NT2/D1 (cell line): ENCODE data around the gene PLS3.

Experiments used
- DNase-seq: peaks from one replicate; pipeline ENCODE4 v3.0.0-alpha.2; 2011; ENCODE audit warnings: low read depth, low spot score
- H3K27me3 ChIP-seq: 2 replicates; pipeline ENCODE4 v1.6.0; 2011; ENCODE audit warnings: mild to moderate bottlenecking; ENCODE audit not compliant: insufficient read length, insufficient read depth
- H3K36me3 ChIP-seq: 2 replicates; pipeline ENCODE4 v1.6.1; 2011; ENCODE audit warnings: mild to moderate bottlenecking, low read length, mixed read lengths; ENCODE audit not compliant: insufficient read depth, insufficient read length
- H3K4me1 ChIP-seq: 2 replicates; pipeline ENCODE4 v1.5.1; 2011; ENCODE audit not compliant: insufficient read depth, insufficient read length
- H3K4me3 ChIP-seq: 2 replicates; pipeline ENCODE4 v1.5.1; 2011; ENCODE audit warnings: low read depth; ENCODE audit not compliant: insufficient read length
- H3K9ac ChIP-seq: 2 replicates; pipeline ENCODE4 v1.6.0; 2011; ENCODE audit warnings: low read depth; ENCODE audit not compliant: insufficient read length
- H3K9me3 ChIP-seq: 2 replicates; pipeline ENCODE4 v1.5.1; 2011; ENCODE audit warnings: mild to moderate bottlenecking, low read length; ENCODE audit not compliant: insufficient read depth
- SUZ12 ChIP-seq: IDR thresholded peaks from 2 replicates; pipeline ENCODE4 v1.6.1; 2011; ENCODE audit not compliant: insufficient read length, insufficient read depth; ENCODE audit errors: extremely low read depth
- YY1 ChIP-seq: IDR thresholded peaks from 2 replicates; pipeline ENCODE4 v1.6.1; 2011; ENCODE audit not compliant: insufficient read length, insufficient read depth
- ZNF274 ChIP-seq: IDR thresholded peaks from 2 replicates; pipeline ENCODE4 v1.6.1; 2011; ENCODE audit warnings: mild to moderate bottlenecking, low read depth, low read length

The PLS3 gene

DNA sequence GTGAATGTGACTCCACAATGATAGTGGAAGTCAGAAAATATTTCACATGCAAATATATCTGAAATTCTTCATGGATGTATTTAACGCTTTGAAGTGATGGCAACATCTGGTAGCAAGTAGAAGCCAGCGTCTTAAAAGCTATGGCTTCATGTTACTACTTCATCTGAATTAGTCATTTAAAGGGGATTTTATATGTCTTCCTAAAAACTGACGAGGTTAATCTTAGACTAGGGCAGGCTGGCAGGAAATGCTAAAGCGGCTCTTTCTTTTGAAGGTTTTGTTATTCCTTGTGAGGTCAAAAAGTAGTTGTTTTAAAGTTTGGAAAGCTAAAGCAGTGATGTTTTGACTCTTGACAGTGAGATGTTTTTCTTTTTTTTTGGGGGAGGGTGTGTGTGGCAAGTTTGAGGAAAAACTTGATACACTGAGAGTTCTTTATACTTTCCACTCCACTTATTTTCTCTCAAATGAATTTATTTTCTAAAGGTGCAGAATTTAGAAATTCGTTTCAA is 22.6 kb downstream of the PLS3 start:
- no peak for TF ChIP-seq YY1
- peaks cover 7% of the 10 kb centered on the region for H3K36me3 ChIP-seq
- no peaks in the 10 kb centered on the region for H3K27me3 ChIP-seq
- no peaks in the 10 kb centered on the region for H3K9me3 ChIP-seq
- no peak overlapping the region for H3K9ac ChIP-seq
- no peak overlapping the region for H3K4me3 ChIP-seq
- DNase-seq = no peak
- no peaks in the 10 kb centered on the region for H3K4me1 ChIP-seq

- Histone ChIP-seq H3K9ac (no peak overlapping the region), H3K36me3 (peaks cover 2% of the 10 kb centered on the region), H3K4me3 (no peak overlapping the region), H3K27me3 (no peaks in the 10 kb centered on the region), H3K4me1 (no peaks in the 10 kb centered on the region), H3K9me3 (no peaks in the 10 kb centered on the region)
- TF ChIP-seq YY1 (no peak), ZNF274 (no peak), SUZ12 (no peak)
- DNase-seq = no peak
These were observed 23.7 kb downstream of the PLS3 start for GRCh38 chrX:115584696-115585095.

DNA sequence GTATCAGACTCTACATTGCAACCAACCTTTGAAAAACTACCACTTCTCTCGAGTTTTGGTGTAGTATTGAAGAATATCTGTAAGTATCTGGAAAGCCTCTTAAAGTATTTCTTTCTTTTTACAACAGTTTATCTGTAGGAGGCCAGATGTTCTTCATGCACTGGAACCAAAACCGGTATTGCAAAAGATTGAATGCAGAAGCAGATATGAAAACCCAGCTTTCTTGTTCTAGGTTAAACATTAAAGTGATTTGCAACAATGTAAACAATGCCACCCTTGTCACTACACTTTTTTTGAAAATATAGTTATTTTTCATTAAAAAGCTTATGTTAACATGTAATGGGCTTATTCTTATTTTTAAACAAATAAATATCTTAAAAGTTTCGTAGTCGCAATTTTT is 27.2 kb downstream of the PLS3 start:
- TF ChIP-seq SUZ12 (no peak), ZNF274 (no peak), YY1 (no peak)

GRCh38 chrX:115589419-115589818 is 28.4 kb downstream of the PLS3 start:
- H3K36me3 ChIP-seq = no peaks in the 10 kb centered on the region
- H3K4me1 ChIP-seq = no peaks in the 10 kb centered on the region
- H3K27me3 ChIP-seq = no peaks in the 10 kb centered on the region
- H3K4me3 ChIP-seq = no peak overlapping the region
- no peak for TF ChIP-seq ZNF274
- TF ChIP-seq SUZ12 = no peak
- no peak for TF ChIP-seq YY1
- H3K9ac ChIP-seq = no peak overlapping the region
- DNase-seq = no peak
- no peaks in the 10 kb centered on the region for H3K9me3 ChIP-seq

More for the DNA sequence above, 27.2 kb downstream of the PLS3 start:
- Histone ChIP-seq H3K36me3 (no peaks in the 10 kb centered on the region), H3K27me3 (no peaks in the 10 kb centered on the region), H3K4me1 (no peaks in the 10 kb centered on the region), H3K9ac (no peak overlapping the region), H3K4me3 (no peak overlapping the region), H3K9me3 (no peaks in the 10 kb centered on the region)
- no peak for DNase-seq

DNA sequence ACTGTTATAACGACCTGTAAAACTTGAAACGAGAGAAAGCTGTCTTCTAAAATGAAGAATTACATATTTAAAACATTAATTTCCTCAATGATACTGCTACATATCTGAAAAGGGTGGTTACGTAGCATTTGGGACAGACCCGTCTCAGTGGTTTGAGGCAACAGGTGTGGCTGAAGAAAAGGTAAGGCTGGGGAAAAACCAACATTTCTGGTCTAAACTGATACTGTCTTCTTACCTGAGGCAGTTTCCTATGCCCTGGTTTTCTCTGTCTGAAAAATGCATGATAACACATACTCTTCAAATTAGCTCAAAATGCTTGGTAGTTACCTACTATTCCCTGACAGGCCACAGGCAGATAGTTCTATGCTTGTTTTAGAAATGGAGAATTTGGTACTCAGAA is 30.4 kb downstream of the PLS3 start:
- H3K27me3 ChIP-seq = no peaks in the 10 kb centered on the region
- H3K36me3 ChIP-seq = no peaks in the 10 kb centered on the region
- TF ChIP-seq SUZ12 = no peak
- no peak for TF ChIP-seq ZNF274
- no peak for TF ChIP-seq YY1
- no peaks in the 10 kb centered on the region for H3K4me1 ChIP-seq
- no peak overlapping the region for H3K9ac ChIP-seq
- H3K9me3 ChIP-seq = no peaks in the 10 kb centered on the region
- H3K4me3 ChIP-seq = no peak overlapping the region
- no peak for DNase-seq

DNA sequence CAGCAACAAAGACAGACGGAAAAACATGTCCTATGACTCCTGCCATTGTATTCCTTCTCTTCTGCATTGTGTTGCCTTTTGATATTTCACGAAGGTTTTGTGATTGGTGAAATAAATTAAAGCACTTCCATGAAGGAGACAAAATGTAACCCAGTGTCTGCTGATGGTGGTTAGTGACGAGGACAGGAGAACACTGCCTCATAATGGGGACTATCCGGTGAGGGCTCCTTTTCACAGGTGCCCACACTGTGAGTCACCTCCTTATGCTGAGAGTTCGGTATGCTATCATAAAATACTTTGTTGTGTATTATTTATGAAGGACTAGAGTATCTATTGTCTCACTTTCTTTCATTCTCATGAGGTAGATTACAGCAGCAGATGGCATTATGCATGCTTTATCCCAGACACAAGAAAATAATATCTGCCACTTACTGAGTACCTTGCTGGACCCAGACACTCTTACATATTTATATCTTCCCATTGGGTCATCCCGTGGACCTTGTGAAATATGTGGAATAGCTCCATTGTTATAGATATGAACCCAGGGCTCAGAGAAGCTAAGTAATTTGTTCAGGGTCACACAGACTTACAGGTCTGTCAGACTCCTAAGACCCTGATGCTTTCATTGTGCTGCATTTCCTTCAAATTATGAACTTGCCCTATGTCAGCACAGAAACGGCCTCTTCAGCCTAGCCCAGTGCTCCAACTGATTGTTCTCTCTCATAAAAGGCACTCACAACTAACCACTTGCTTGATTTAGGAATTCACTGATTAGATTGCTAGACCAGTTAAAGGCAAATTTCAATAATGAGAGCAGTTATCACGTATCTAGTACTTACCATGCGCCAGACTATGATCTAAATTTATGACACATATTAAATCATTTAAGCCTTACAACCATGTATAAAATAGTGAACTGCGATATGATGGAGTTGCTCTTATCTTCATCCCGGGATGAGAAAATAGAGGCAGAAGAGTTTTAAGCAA is 31.2 kb downstream of the PLS3 start:
- no peaks in the 10 kb centered on the region for H3K27me3 ChIP-seq
- no peaks in the 10 kb centered on the region for H3K4me1 ChIP-seq
- no peak overlapping the region for H3K4me3 ChIP-seq
- H3K9me3 ChIP-seq = no peaks in the 10 kb centered on the region
- no peak for DNase-seq
- H3K9ac ChIP-seq = no peak overlapping the region
- no peaks in the 10 kb centered on the region for H3K36me3 ChIP-seq
- TF ChIP-seq SUZ12 = no peak
- TF ChIP-seq YY1 = no peak
- TF ChIP-seq ZNF274 = no peak

- Histone ChIP-seq H3K9me3 (no peaks in the 10 kb centered on the region), H3K9ac (no peak overlapping the region), H3K36me3 (no peaks in the 10 kb centered on the region), H3K4me3 (no peak overlapping the region), H3K27me3 (no peaks in the 10 kb centered on the region), H3K4me1 (no peaks in the 10 kb centered on the region)
- DNase-seq = no peak
- no peak for TF ChIP-seq SUZ12
- TF ChIP-seq ZNF274 = no peak
- no peak for TF ChIP-seq YY1
These were observed 32.2 kb downstream of the PLS3 start for GRCh38 chrX:115592997-115593734.
